HL-60 (cell line): ENCODE results near the gene CFAP61.

Experiments
- DNase-seq, 2 experiments: peaks; one replicate each; pipeline ENCODE4 v3.0.0-alpha.2; 2010 to 2020; ENCODE audit warnings: low read depth in 1 of 2, low spot score in 1 of 2
- H3K27ac ChIP-seq: fragments of 250-450 bp; sonication (Bioruptor Pico); replicated peaks from 2 replicates; pipeline ENCODE4 v1.5.1; 2020; ENCODE audit warnings: mild to moderate bottlenecking, moderate library complexity
- H3K27me3 ChIP-seq: fragments of 250-450 bp; sonication (Bioruptor Pico); 2 replicates; pipeline ENCODE4 v1.5.1; 2021; ENCODE audit warnings: mild to moderate bottlenecking, moderate library complexity; ENCODE audit not compliant: insufficient read depth, poor library complexity, severe bottlenecking
- H3K4me3 ChIP-seq: replicated peaks from 2 replicates; pipeline ENCODE4 v1.5.1; 2011; ENCODE audit warnings: mild to moderate bottlenecking, control low read depth, low read length; ENCODE audit not compliant: insufficient read depth
- GABPA ChIP-seq: IDR thresholded peaks from 2 replicates; pipeline ENCODE4 v1.6.1; 2012; ENCODE audit warnings: low read depth
- POLR2AphosphoS5 ChIP-seq: IDR thresholded peaks from 2 replicates; pipeline ENCODE4 v1.6.1; 2012; ENCODE audit warnings: low read depth
- REST ChIP-seq: IDR thresholded peaks from 2 replicates; pipeline ENCODE4 v1.6.1; 2012; ENCODE audit warnings: low read depth; ENCODE audit not compliant: insufficient replicate concordance
- SPI1 ChIP-seq: IDR thresholded peaks from 2 replicates; pipeline ENCODE4 v1.6.1; 2012; ENCODE audit warnings: low read depth, mild to moderate bottlenecking, borderline replicate concordance
- TF ChIP-seq, protein P1 (sequence below): IDR thresholded peaks from one replicate; pipeline ENCODE4 v1.5.1; 2011; ENCODE audit warnings: low read length, control low read depth, inconsistent platforms; ENCODE audit not compliant: insufficient read depth

The CFAP61 gene

GRCh38 chr20:20363434-20363798 lies 311.1 kb downstream of the CFAP61 start:
- Histone ChIP-seq H3K27me3 (peaks cover 60% of the 10 kb centered on the region), H3K4me3 (no peak overlapping the region), H3K27ac (no peak overlapping the region)
- TF ChIP-seq, protein P1, sequence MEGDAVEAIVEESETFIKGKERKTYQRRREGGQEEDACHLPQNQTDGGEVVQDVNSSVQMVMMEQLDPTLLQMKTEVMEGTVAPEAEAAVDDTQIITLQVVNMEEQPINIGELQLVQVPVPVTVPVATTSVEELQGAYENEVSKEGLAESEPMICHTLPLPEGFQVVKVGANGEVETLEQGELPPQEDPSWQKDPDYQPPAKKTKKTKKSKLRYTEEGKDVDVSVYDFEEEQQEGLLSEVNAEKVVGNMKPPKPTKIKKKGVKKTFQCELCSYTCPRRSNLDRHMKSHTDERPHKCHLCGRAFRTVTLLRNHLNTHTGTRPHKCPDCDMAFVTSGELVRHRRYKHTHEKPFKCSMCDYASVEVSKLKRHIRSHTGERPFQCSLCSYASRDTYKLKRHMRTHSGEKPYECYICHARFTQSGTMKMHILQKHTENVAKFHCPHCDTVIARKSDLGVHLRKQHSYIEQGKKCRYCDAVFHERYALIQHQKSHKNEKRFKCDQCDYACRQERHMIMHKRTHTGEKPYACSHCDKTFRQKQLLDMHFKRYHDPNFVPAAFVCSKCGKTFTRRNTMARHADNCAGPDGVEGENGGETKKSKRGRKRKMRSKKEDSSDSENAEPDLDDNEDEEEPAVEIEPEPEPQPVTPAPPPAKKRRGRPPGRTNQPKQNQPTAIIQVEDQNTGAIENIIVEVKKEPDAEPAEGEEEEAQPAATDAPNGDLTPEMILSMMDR, result no peak
- no peak for TF ChIP-seq REST
- no peak for TF ChIP-seq SPI1
- no peak for TF ChIP-seq GABPA
- TF ChIP-seq POLR2AphosphoS5, result no peak
- DNase-seq, result no peak

GRCh38 chr20:20363799-20364592 lies 311.7 kb downstream of the CFAP61 start:
- no peak for TF ChIP-seq GABPA
- TF ChIP-seq, protein P1, result no peak
- TF ChIP-seq POLR2AphosphoS5, result no peak
- TF ChIP-seq REST, result no peak
- no peak for TF ChIP-seq SPI1
- Histone ChIP-seq H3K27ac (no peak overlapping the region), H3K4me3 (no peak overlapping the region), H3K27me3 (peaks cover 60% of the 10 kb centered on the region)
- no peak for DNase-seq

DNA sequence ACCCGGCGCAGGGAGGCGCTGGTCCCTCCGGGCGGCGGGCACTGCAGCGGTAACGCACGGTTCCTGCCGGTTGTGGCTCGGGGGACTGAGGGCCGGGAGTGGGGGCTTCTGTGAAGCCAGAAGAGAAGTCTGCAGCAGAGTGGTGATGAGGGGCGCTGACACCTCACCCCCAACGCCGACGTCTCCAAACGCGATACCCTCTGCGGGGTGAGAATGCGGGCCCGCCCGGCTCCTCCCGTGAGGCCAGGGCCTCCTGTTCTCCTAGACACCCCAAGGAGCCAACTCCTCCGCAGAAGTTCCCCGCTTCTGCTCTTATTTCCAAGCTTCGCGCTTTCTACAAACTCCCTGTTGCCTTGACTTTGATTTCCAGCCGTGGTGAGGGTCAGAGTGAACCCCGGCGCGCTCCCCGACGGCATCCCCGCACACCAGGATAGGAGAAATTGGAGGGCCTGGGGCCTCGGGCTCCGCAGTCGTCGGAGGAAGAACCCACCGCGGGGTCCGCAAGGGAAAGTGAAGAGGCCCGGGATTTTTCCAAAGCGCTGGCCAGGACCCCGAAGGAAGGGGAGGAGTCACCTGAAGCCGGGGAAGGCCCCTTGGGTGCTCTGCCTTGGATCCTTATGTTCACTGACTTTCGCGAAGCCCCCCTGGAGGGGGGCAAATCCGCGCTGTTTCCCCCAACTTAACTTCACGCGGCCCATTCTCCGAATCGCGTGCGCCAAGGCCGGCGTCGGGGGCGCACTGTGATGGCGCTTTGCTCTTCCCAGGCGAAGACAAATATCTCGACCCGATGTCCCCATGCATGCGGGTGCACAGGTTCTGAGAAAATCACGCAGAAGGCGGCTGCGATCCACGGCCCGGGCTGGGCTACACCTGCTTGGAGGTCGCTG lies 312.5 kb downstream of the CFAP61 start:
- no peak overlapping the region for H3K4me3 ChIP-seq
- peaks cover 67% of the 10 kb centered on the region for H3K27me3 ChIP-seq

More for the DNA sequence above, 312.5 kb downstream of the CFAP61 start:
- TF ChIP-seq GABPA, result no peak
- TF ChIP-seq POLR2AphosphoS5, result no peak
- TF ChIP-seq, protein P1, result no peak
- TF ChIP-seq SPI1, result no peak
- no peak for TF ChIP-seq REST
- DNase-seq, result no peak
- no peak overlapping the region for H3K27ac ChIP-seq
